ENCODE results near the gene MYL6.

- no peak for TF ChIP-seq ZNF263 (CRISPR knock-in tag; IDR thresholded peaks at IDR 0.05; ENCODE audit: low read depth)
- TF ChIP-seq USF2 (CRISPR knock-in tag; IDR thresholded peaks at IDR 0.05): no peak
Observed at GRCh38 chr12:56189918-56190694, 31.9 kb downstream of the MYL6 start.
